HG03039 (cell line): ENCODE results near the gene HSD3B1.
"Not testable (repeated sequence)": the region's sequence is repeated elsewhere in the genome, so short reads cannot be mapped to it uniquely, and the experiment has no call there.

ENCODE experiments used
- ATAC-seq: cut with Tn5 transposase; IDR thresholded peaks from one replicate; pipeline ENCODE4 v1.9.1; 2021; ENCODE audit warnings: mild to moderate bottlenecking, moderate library complexity; ENCODE audit not compliant: unreplicated experiment

The HSD3B1 gene

GRCh38 chr1:119552656-119553055 lies 45.6 kb downstream of the HSD3B1 start:
- ATAC-seq = not testable (repeated sequence)

DNA sequence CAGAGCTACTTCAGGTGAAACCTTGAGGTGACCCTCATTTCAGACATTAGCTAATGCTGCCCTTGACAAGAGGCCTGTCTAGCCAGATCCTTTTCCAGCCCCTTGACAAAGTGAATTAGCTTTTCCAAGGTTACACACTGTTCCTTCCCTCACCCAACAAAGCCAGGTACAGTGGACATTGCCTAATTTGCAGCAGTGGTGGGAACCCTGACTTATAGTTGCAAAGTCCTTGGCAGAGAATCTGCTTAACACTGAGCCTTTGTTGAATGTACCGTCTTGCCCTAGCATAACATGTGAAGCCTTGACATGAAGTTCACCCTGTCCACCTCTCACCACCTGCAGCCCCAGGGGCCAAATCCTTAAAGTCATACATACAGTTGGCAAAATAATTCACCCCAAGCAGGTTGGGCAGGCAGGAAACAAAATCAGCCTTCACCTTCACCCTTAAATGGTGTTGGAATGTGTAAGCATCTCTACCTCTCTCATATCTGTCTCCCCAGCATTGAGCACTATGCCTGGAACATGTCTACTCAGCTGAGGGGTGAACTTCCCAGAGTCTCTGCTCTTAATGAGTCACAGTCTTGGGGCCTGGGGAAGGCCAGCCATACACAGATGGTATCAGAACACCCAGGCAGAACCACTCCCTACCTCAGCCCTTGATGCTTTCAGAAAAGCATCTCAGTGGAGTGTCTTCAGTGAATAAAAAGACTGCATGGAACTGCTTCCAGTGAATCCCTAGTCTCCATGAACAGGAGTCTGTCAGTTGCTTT lies 46.5 kb downstream of the HSD3B1 start:
- ATAC-seq = not testable (repeated sequence)

DNA sequence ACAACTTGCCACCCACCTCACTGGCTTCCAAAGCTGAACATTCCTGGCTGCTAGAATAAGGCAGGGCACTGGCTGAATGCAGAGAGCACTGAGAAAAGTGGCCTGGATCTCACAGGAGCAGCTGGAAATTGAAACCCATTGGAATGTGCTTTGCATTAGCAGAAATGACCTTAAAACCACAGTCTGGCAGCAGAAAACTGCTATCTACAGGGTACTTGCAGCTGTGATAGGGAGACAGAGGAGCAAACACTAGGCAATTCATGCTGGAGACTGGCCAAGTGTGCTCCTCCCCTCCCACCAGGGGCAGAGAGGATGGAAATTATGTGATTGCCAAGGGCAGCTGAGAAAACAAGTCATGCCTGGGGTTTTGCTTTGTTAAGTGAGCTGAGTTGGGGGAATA lies 47.2 kb downstream of the HSD3B1 start:
- no peak for ATAC-seq

DNA sequence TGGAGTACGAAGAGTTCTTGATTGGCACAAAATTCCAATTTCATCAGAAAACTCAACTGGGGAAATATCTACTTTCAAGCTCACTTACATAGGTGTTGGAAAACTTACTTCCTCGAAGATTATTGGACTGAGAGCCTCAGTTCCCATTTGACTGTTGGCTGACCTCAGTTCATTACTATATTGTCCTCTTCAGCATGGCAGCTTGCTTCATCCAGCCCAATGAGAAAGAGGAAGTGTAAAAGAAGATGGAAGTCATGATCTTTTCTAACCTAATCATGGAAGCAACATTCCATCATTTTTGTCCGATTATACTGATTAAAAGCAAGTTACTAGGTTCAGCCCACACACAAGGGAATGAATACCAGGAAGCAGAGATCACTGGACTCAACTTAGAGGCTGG lies 49.4 kb downstream of the HSD3B1 start:
- no peak for ATAC-seq

GRCh38 chr1:119560402-119560801 lies 53.4 kb downstream of the HSD3B1 start:
- not testable (repeated sequence) for ATAC-seq

DNA sequence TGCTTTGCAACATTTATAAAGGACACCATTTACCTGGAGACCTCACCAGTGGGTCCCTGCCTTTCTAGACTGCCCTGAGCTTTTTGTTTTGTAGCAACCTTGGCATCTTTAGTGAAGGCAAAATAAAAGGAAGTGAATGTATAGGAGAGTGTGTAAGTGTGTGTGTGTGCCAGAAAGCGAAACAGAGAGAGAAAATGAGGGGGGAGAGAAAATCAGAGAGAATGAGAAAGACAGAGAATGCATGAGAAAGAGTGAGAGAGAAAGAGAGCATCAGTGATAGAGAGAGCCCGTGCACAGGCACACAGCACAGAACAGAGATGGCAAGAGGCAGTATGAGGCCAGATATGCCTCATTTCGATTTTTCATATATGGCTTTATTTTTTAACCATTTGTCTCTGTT lies 57.5 kb downstream of the HSD3B1 start:
- ATAC-seq = peak; percentile 50
